Right renal cortex interstitium (tissue), 3 donors: ENCODE results near the gene ATG4B. TPM values are rescaled to one million over a fixed set of nuclear protein-coding genes. Genes with fewer than 3 reads are reported as not detected.

ENCODE experiments used
- DNase-seq, 3 donors: peaks; one replicate each; pipeline ENCODE4 v3.0.0-alpha.2; 2013; ENCODE audit warnings: low read depth in 3 of 3, low spot score in 2 of 3
- polyA plus RNA-seq, 3 donors: library from polyadenylated mRNA; unstranded; fragments of 120-200 nt; gene quantifications; one replicate each; pipeline ENCODE4 v1.2.1, GENCODE V29; 2013; ENCODE audit not compliant: insufficient read length in 3 of 3

ATG4B gene
- polyA plus RNA-seq, 3 donors: 60.7 to 65.5 (median 61.1) TPM

GRCh38 chr2:241612156-241613016, 25.1 kb upstream of the ATG4B start:
- DNase-seq: no peak

- DNase-seq: no peak
Observed at GRCh38 chr2:241613017-241613780, 24.3 kb upstream of the ATG4B start.

DNA sequence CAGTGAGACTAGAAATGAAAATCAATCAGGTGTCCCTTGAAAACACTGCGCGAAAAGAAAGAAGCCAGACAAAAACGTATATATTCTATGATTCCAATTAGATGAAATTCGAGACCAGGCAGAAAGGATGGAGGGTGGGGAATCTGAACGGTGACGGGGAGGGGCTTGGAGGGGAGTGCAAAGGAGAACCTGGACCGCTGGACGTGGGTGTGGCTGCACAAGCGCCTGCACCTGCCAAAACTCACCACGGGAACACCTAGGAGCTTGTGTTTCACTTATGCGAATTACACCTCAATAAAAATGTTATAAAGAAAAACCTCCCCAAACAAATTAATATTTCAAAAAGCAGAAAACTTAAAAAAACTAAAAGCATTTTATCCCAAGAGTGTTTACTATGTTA, 22.5 kb upstream of the ATG4B start:
- no peak for DNase-seq

DNA sequence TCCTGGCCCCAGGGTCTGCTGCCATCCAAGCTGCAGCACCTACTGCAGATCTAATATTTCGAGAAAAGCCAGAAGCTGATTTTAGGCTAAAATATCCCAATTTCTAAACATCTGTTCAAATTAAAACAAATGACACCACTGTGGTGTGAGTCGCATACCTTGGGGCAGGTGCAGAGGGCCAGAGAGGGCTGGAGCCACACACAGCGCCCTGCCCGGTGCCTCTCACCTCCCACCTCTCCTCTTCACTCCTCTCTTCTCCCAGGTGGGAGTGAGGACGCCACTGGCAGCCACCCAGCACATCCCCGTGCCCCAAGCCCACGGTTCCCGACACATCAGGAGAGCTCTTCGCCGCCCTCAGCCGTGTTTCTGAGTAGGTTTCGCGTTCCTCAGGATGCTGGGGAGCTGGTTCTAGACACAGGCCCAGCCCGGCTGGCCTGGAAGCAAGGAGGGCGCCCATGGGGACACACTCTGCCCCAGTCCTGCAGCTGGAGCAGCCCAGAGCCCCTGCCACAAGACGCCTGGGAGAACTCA, 21.9 kb upstream of the ATG4B start:
- no peak for DNase-seq

DNA sequence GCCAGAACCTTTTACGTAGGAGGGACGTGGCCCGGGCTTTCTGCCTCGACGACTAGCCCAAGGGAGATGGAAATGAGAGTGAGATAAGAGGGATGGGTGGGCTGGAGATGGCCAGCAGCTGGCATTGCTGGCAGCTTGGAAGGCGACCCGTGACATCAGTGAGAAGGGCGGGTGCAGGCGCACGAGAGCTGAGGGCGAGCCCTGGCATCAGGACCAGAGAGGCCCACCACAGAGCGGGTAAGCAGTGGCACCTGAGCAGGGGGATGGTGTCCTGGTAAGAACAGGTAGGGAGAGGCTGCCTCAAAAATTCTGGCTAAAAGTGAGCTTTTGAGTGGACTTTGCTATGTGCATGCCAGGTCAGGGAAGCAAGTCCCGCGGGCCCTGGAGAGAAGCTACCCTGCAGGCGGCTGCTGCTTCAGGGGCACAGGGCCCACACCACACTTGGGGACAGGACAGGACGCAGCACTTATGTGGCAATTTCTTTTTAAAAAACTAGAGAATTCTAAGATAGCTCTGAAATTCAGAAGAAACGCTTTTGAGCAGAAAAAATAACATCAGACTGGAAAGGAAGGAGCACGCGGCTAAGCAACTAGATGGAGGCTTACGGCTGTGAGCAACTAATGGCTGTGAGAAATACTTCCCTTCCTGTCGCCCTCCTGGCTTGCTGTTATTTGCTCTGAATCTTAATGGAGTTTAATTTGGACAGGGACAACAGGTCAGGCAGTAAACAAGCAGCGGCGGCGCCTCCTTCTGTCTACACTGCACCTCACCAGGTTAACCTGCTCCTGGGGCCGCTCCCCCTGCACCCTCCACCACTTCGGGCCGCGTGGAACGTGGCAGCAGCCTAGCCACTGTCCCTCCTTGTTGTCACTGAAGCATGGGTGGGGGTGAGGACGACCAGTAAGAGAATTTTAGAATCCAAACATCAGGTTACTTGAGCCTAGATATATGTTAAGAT, 21.0 kb upstream of the ATG4B start:
- DNase-seq: no peak

DNA sequence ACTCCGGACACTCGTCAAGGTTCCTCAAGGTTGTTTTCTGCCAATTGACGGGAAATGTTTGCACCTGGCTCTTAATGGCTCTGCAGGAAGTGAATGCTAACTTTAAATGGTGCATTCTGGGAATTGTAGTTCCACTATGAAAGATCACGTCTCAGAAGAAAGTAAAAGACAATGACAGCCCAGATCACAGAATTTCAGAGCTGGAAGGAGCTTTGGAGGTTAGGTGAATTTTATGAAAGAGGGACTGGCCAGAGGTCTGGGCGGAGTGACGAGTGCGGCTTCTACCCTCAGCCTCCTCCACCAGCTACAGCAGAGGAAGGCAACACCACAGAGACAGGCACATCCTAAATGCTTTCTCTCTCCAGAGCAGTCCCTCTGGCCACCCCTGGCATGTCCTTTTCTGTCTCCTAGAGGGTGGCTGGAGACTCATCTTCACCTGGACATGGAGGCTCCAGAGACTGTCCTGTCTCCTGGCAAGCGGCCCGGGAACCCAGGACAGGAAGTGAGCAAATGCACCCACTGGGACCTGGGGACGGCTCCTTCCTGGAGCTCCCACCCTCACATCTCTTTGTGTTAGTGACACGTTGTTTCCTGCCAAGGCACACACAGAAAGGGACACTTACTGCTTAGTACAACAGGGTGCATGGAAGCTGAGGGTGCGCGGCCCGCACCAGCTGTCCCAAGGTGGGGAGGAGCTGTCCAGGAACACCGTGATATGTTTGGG, 19.9 kb upstream of the ATG4B start:
- no peak for DNase-seq

- no peak for DNase-seq
Observed at GRCh38 chr2:241618296-241618805, 19.1 kb upstream of the ATG4B start.

DNA sequence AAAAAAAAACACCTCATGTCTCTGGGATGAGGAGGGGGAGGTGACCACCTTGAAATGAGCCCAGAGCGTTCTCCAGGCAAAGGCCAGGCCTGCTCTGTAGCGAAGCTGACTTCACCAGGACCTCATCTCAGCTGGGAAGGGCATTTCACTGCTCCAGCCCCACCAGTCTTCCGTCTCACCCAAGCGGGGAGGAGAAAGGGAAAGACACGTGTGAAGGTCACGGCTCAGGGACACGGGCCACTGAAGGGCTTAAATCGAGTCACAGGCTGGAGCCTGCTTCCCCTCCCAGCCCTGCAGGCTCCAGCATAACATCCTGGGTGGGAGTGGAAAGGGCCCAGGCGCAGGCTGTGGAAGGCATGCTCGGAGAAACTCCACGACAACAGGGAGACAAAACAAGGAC, 18.7 kb upstream of the ATG4B start:
- no peak for DNase-seq

DNA sequence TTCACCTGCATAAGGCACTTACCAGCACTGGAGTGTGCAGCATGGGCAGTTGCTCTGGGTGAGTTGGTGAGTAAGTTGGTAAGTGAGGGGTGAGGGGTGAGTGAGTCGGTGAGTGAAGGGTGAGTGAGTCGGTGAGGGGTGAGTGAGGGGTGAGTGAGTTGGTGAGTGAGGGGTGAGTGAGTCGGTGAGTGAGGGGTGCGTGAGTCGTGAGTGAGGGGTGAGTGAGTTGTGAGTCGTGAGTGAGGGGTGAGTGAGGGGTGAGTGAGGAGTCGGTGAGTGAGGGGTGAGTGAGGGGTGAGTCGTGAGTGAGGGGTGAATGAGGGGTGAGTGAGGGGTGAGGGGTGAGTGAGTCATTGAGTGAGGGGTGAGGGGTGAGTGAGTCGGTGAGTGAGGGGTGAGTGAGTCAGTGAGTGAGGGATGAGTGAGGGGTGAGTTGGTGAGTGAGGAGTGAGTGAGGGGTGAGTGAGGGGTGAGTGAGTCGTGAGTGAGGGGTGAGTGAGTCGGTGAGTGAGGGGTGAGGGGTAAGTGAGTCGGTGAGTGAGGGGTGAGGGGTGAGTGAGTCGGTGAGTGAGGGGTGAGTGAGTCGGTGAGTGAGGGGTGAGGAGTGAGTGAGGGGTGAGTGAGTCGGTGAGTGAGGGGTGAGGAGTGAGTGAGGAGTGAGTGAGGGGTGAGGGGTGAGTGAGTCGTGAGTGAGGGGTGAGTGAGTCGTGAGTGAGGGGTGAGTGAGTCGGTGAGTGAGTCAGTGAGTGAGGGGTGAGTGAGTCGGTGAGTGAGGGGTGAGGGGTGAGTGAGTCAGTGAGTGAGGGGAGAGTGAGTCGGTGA, 17.7 kb upstream of the ATG4B start:
- no peak for DNase-seq

- no peak for DNase-seq
Observed at GRCh38 chr2:241620419-241620769, 17.1 kb upstream of the ATG4B start.

- DNase-seq: no peak
Observed at GRCh38 chr2:241627675-241628074, 9.8 kb upstream of the ATG4B start.

GRCh38 chr2:241629762-241630435, 7.6 kb upstream of the ATG4B start:
- DNase-seq: no peak

GRCh38 chr2:241632478-241633325, 4.8 kb upstream of the ATG4B start:
- DNase-seq: no peak

DNA sequence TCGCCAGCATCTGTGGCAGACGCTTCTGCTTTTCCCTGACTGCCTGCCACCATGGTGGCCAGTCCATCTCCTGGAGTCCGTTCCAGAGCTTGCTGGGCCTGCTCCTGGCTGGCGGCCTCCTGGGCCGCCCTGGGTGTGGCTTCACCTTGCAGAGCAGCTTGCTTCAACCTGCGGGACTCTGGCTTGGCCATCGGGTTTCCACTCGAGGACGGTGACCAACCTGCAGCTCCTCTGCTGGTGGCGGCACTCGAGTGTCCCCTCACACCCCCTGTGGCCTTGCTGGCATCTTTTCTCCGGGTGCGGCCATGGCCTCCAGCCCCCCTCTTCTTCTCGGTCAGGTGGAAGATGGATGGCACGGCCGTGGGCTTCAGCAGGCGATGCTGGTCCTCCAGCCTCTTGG, 3.9 kb upstream of the ATG4B start:
- DNase-seq: no peak

DNA sequence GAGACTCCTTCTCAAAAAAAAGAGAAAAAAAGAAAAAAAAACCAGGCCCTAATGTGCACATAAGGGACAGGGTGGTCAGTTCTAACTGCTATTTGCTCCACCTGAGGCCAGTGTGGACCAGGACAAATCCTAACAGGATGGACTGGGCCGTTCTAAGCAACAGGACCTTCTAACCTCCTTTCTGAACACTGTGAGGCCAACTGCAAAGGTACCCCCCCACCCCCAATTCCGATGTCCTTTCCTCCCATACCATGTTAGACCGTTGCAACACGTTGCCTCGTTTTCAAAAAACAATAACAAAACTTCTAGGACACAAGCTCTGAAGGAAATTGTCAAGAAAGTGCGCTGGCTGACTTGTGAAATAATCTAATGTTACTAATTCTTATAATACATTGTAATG, 1.7 kb upstream of the ATG4B start:
- no peak for DNase-seq

DNA sequence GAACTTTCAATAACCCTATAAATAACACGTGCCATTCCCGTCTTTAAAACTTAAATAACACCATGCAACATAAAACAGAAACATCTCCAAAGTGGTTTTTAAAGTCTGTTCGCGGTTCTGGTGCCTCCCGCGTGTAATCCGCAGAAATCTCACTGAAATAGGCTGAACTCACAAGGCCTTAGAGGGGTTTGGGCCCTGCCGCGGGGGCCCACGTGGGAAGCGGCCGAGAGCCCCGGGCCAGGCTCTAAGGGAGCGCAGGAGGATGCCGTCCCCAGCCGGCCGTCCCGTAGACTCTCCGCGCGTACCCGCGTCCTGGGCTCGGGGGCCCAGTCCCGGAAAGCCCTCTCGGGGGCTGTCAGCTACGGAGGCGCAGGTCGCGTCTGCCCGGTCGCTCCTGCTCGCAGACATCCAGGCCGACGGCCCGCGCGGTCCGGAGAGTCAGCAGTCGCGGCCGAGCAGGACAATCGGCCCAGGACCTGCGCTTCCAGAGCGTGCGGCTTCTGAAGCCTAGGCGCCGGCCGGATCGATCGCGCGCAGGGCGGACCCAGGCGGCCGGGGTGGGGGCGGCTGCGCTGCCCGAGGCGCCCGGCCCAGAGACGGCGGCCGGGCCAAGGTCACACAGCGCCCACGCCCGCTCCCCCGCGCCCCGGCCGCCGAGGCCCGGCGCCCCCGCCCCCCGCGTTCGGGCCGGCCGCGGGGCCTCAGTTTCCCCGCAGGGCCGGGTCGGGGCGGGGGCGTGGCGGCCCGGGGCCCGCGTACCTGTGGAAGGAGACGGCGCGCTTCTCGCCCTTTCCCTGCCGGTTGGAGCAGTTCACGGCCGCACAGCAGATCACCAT, 1.1 kb upstream of the ATG4B start:
- DNase-seq: no peak
